H1 (cell line): Measurements from ENCODE around the gene CD248. TPM values are rescaled to one million over a fixed set of nuclear protein-coding genes. Genes with fewer than 3 reads are reported as not detected.

Experiments used
- CTCF ChIA-PET: fragments of 300-600 bp; sonication (Branson Sonifier 250); formaldehyde crosslinking; loops from one replicate; lab custom pipeline; 2021; ENCODE audit not compliant: partially characterized antibody; lab: Charles Lee
- POLR2A ChIA-PET: fragments of 300-600 bp; sonication (Branson Sonifier 250); formaldehyde crosslinking; loops from one replicate; lab custom pipeline; 2021; ENCODE audit warnings: inconsistent platforms; ENCODE audit not compliant: partially characterized antibody; lab: Charles Lee
- DNase-seq, 2 experiments: peaks; one replicate each; pipeline versions ENCODE4 v3.0.0 to v3.0.0-alpha.2; 2010 to 2022; ENCODE audit warnings: low spot score in 2 of 2, low read depth in 1 of 2, mixed read lengths in 1 of 2
- FAIRE-seq: peaks from 2 replicates; lab custom pipeline; 2011; peaks lifted over from hg19 to GRCh38; lab: Jason Lieb, UNC
- H2AFZ ChIP-seq: 2 replicates; pipeline ENCODE4 v1.8.1; 2012; ENCODE audit warnings: low read length, inconsistent platforms
- H2AK5ac ChIP-seq: 2 replicates; pipeline ENCODE4 v1.6.1; 2013; ENCODE audit warnings: low read depth, low read length
- H2BK120ac ChIP-seq: replicated peaks from 2 replicates; pipeline ENCODE3; 2013; ENCODE audit warnings: low read depth, low read length, inconsistent platforms
- H2BK12ac ChIP-seq: 2 replicates; pipeline ENCODE4 v1.6.1; 2013; ENCODE audit warnings: low read depth, low read length
- H2BK15ac ChIP-seq: 2 replicates; pipeline ENCODE4 v1.6.1; 2013; ENCODE audit warnings: low read length
- H2BK20ac ChIP-seq: 2 replicates; pipeline ENCODE4 v1.6.1; 2013; ENCODE audit warnings: low read length
- H2BK5ac ChIP-seq: 2 replicates; pipeline ENCODE4 v1.6.1; 2013; ENCODE audit warnings: low read depth, low read length
- H3K14ac ChIP-seq: 2 replicates; pipeline ENCODE4 v1.6.1; 2013; ENCODE audit warnings: inconsistent platforms; ENCODE audit not compliant: insufficient read length
- H3K18ac ChIP-seq: 2 replicates; pipeline ENCODE4 v1.6.1; 2013; ENCODE audit warnings: low read length; ENCODE audit errors: extremely low read depth
- H3K23ac ChIP-seq: 2 replicates; pipeline ENCODE4 v1.6.1; 2013; ENCODE audit warnings: inconsistent platforms; ENCODE audit not compliant: insufficient read length
- H3K23me2 ChIP-seq: 2 replicates; pipeline ENCODE4 v1.6.1; 2013; ENCODE audit warnings: low read depth, low read length
- H3K27ac ChIP-seq: 2 replicates; pipeline ENCODE4 v1.6.1; 2011; ENCODE audit warnings: low read depth, low read length, inconsistent platforms
- H3K27me3 ChIP-seq, 4 experiments: replicated peaks in 1 of 4; 1 replicate in 1 of 4; 2 replicates in 3 of 4; pipeline versions ENCODE4 v1.6.1 to v1.8.1; 2011 to 2013; ENCODE audit warnings: low read length in 3 of 4, mild to moderate bottlenecking in 3 of 4, inconsistent platforms in 2 of 4, mixed read lengths in 2 of 4, moderate library complexity in 1 of 4; ENCODE audit not compliant: control insufficient read depth in 3 of 4, insufficient read depth in 3 of 4; ENCODE audit errors: extremely low read depth in 1 of 4
- H3K36me3 ChIP-seq, 4 experiments: 2 replicates each; pipeline versions ENCODE4 v1.6.1 to v1.8.1; 2011 to 2013; ENCODE audit warnings: mild to moderate bottlenecking in 4 of 4, low read length in 3 of 4, moderate library complexity in 2 of 4, control low read depth in 1 of 4, inconsistent platforms in 1 of 4; ENCODE audit not compliant: insufficient read depth in 4 of 4, control insufficient read depth in 2 of 4
- H3K4ac ChIP-seq: replicated peaks from 2 replicates; pipeline ENCODE3; 2013; ENCODE audit warnings: low read length, low read depth, mixed read lengths, inconsistent platforms; ENCODE audit not compliant: insufficient read length
- H3K4me1 ChIP-seq, 4 experiments: replicated peaks in 1 of 4; 1 replicate in 1 of 4; 2 replicates in 3 of 4; pipeline versions ENCODE4 v1.6.1 to v1.8.1; 2011 to 2013; ENCODE audit warnings: low read length in 3 of 4, inconsistent platforms in 2 of 4, mixed read lengths in 1 of 4; ENCODE audit not compliant: insufficient read depth in 4 of 4, control insufficient read depth in 3 of 4
- H3K4me2 ChIP-seq, 2 experiments: 2 replicates each; pipeline versions ENCODE4 v1.6.1 to v1.8.1; 2011 to 2013; ENCODE audit warnings: low read depth in 2 of 2, low read length in 2 of 2, control low read depth in 1 of 2, inconsistent platforms in 1 of 2, mild to moderate bottlenecking in 1 of 2; ENCODE audit not compliant: insufficient read depth in 1 of 2
- H3K4me3 ChIP-seq, 4 experiments: fragments of 200-600, 300-600 bp in 1 of 4; sonication (generic), shearing (Covaris generic), sonication (Bioruptor Twin) in 1 of 4; 2 replicates each; pipeline versions ENCODE4 v1.5.1 to v1.8.1; 2011 to 2016; ENCODE audit warnings: low read length in 4 of 4, low read depth in 3 of 4, control low read depth in 2 of 4, inconsistent platforms in 2 of 4, mild to moderate bottlenecking in 2 of 4, mixed read lengths in 1 of 4, moderate library complexity in 1 of 4; ENCODE audit not compliant: insufficient read depth in 2 of 4; ENCODE audit errors: extremely low read depth in 1 of 4
- H3K56ac ChIP-seq: replicated peaks from 2 replicates; pipeline ENCODE3; 2013; ENCODE audit warnings: low read depth, mild to moderate bottlenecking, mixed read lengths, low read length, inconsistent platforms; ENCODE audit not compliant: insufficient read length
- H3K79me1 ChIP-seq: 2 replicates; pipeline ENCODE4 v1.6.1; 2013; ENCODE audit warnings: low read depth, low read length, control low read depth
- H3K79me2 ChIP-seq, 2 experiments: 2 replicates each; pipeline versions ENCODE4 v1.6.1 to v1.8.1; 2012 to 2013; ENCODE audit warnings: low read length in 2 of 2, mild to moderate bottlenecking in 2 of 2, inconsistent platforms in 1 of 2; ENCODE audit not compliant: insufficient read depth in 2 of 2, control insufficient read depth in 1 of 2
- H3K9ac ChIP-seq, 4 experiments: replicated peaks in 1 of 4; 1 replicate in 1 of 4; 2 replicates in 3 of 4; pipeline versions ENCODE4 v1.6.1 to v1.8.1; 2011 to 2013; ENCODE audit warnings: low read depth in 3 of 4, low read length in 3 of 4, control low read depth in 2 of 4, mild to moderate bottlenecking in 2 of 4, moderate library complexity in 2 of 4, inconsistent platforms in 1 of 4; ENCODE audit errors: extremely low read depth in 1 of 4
- H3K9me3 ChIP-seq, 2 experiments: 2 replicates each; pipeline versions ENCODE4 v1.6.1 to v1.8.1; 2012 to 2013; ENCODE audit warnings: mild to moderate bottlenecking in 2 of 2, moderate library complexity in 2 of 2, control low read depth in 1 of 2, inconsistent platforms in 1 of 2, low read depth in 1 of 2, low read length in 1 of 2, mixed read lengths in 1 of 2; ENCODE audit not compliant: insufficient read depth in 2 of 2
- H4K20me1 ChIP-seq, 2 experiments: replicated peaks in 1 of 2; 2 replicates each; pipeline versions ENCODE3 to v1.8.1; 2011 to 2013; ENCODE audit warnings: inconsistent platforms in 2 of 2, low read length in 2 of 2, mild to moderate bottlenecking in 1 of 2; ENCODE audit not compliant: insufficient read depth in 2 of 2, control insufficient read depth in 1 of 2
- H4K5ac ChIP-seq: 2 replicates; pipeline ENCODE4 v1.6.1; 2013; ENCODE audit warnings: low read length, low read depth, mixed read lengths, inconsistent platforms; ENCODE audit not compliant: insufficient read length
- H4K8ac ChIP-seq: 2 replicates; pipeline ENCODE4 v1.8.0; 2013; ENCODE audit warnings: mild to moderate bottlenecking, moderate library complexity, low read length, inconsistent platforms; ENCODE audit not compliant: insufficient read depth; ENCODE audit errors: extremely low read depth
- H4K91ac ChIP-seq: replicated peaks from 2 replicates; pipeline ENCODE3; 2013; ENCODE audit warnings: low read length, mixed read lengths, inconsistent platforms; ENCODE audit not compliant: insufficient read length
- MAX ChIP-seq: IDR thresholded peaks from 2 replicates; pipeline ENCODE4 v1.6.1; 2012; ENCODE audit warnings: inconsistent platforms
- RBBP5 ChIP-seq: IDR thresholded peaks from 2 replicates; pipeline ENCODE4 v1.7.1; 2012; ENCODE audit warnings: low read depth, mild to moderate bottlenecking, inconsistent platforms, low read length, moderate library complexity, borderline replicate concordance
- SIX5 ChIP-seq: IDR thresholded peaks from 2 replicates; pipeline ENCODE4 v1.6.1; 2011; ENCODE audit warnings: mild to moderate bottlenecking, low read depth, low read length
- WGBS, 2 experiments: shearing (Covaris generic) in 1 of 2; methylation state at CpG; one replicate each; pipeline versions ENCODE4 v1.1.6 to v1.1.7; 2013 to 2015; ENCODE audit warnings: low lambda C conversion rate in 2 of 2, mixed read lengths in 2 of 2, inconsistent platforms in 1 of 2, low coverage in 1 of 2, missing lambda C conversion rate in 1 of 2; ENCODE audit not compliant: insufficient replicate concordance in 2 of 2, insufficient coverage in 1 of 2, insufficient read length in 1 of 2; ENCODE audit errors: extremely low coverage in 1 of 2, missing lambda C conversion rate in 1 of 2; 5-methylcytosine and 5-hydroxymethylcytosine counted together
- polyA plus RNA-seq, 7 experiments: library from polyadenylated mRNA; depleted of rRNA in 3 of 7; stranded (reverse) in 5 of 7; unstranded in 2 of 7; fragments of >200 nt in 5 of 7; fragments of 200-250 nt in 2 of 7; gene quantifications; 1 replicate in 5 of 7; 2 replicates in 1 of 7; 4 replicates in 1 of 7; pipeline versions ENCODE4 v1.2.1 to v1.2.3, GENCODE V29; 2011 to 2013; ENCODE audit warnings: missing spikeins in 2 of 7, mixed read lengths in 2 of 7
- total RNA-seq: library from RNA; stranded (reverse); fragmentation: NEBNext Ultra II Directional; extraction: Animal tissue kit (Norgen Biotek cat#: 25700); gene quantifications from 2 replicates; pipeline ENCODE4 v1.2.1, GENCODE V29; 2021

Gene CD248
- total and polyA plus RNA-seq, 2 of the 8 experiments (the other 6 are each of a cell fraction or from before 2014, with no cell fraction given), result 2.7 to 3.9 TPM

DNA sequence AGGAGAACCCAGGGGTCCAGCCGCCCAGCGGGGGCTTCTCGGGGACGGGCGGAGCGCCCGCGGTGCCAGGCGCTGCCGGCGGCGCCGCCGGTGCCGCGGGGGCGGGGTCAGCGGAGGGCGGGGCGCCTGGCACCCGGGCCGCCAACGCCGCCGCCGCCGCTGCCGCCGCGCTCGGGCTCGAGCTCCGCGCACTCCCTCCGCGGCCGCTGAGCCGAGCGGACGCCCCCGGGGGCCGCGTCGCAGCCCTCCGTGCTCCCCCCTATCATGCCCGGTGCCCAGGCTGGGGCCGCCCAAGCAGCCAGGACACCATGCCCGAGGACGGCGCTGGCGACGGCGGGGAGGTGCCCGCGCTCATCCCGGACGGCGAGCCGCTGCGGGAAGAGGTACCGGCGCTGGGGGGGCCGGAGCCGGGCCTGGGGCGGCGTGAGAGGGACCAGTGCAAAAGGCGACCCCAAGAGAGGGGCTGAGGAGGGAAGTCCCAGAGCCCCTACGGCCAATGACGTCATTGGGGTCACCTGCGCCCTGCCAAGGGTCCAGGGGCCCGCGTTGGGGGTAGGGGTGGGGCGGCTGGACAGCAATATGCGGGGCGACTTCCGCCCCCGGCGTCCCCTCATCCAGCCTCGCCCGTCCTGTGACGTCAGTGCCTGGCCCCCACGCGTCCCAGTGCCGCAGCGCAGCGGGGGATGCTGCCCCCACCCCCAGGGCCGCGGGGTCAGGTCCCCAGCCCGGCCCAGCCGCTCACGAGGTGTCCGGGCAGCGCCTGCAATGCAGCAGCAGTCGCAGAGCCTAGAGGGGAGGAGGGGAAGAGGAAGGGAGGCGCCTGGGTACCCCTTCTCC, 24.9 kb downstream of the CD248 start, which contains the start of gene TMEM151A:
TSS of gene TMEM151A (plus strand) at position 189 of the 837 bp plus-strand sequence. CDS start at position 309, 120 bp downstream.
- WGBS, 2 experiments, result 3% methylated on average over 46 of the region's 95 CpGs; no CpG with 5 or more reads in 1 of the 2 experiments
- H3K4ac ChIP-seq, result no peak within 1 kb of the TSS
- H3K27me3 ChIP-seq, result peaks cover 2 to 28% (median 18%) of the 10 kb centered on the region in 4 experiments
- peak within 1 kb of the TSS; percentile 40 to 76 (median 59) for H3K4me3 ChIP-seq
- H3K36me3 ChIP-seq, result no peaks in the 10 kb centered on the region
- peaks cover 0 to 9% of the 10 kb centered on the region in 2 experiments; a peak in 1 of 4 replicates for H3K79me2 ChIP-seq
- peak within 1 kb of the TSS; percentile 87 for H4K91ac ChIP-seq
- DNase-seq (peak in 1 of 2 experiments; percentile 63), FAIRE-seq (no peak)
- no peak within 1 kb of the TSS for H3K14ac ChIP-seq
- H2BK15ac ChIP-seq, result no peak within 1 kb of the TSS; the same call in 1 of the 2 replicates
- no peak within 1 kb of the TSS for H2BK120ac ChIP-seq
- no peaks in the 10 kb centered on the region for H3K9me3 ChIP-seq
- H4K5ac ChIP-seq, result no peak within 1 kb of the TSS
- H4K20me1 ChIP-seq, result peaks cover 4 to 7% of the 10 kb centered on the region in 2 experiments
- H3K56ac ChIP-seq, result no peak within 1 kb of the TSS
- H2AFZ ChIP-seq, result no peak within 1 kb of the TSS
- H2BK12ac ChIP-seq, result peak within 1 kb of the TSS; percentile 72; the same call in 1 of the 2 replicates
- peaks cover 12% of the 10 kb centered on the region; the same call in 1 of the 2 replicates for H3K23me2 ChIP-seq
- peak within 1 kb of the TSS; percentile 43 to 80 for H3K4me2 ChIP-seq
- no peak within 1 kb of the TSS; the same call in 1 of the 2 replicates for H2BK5ac ChIP-seq
- H3K4me1 ChIP-seq, result peaks cover 0 to 22% (median 6%) of the 10 kb centered on the region in 4 experiments; a peak in 5 of 7 replicates
- H3K9ac ChIP-seq, result peak within 1 kb of the TSS in 1 of 4 experiments; percentile 14; a peak in 1 of 7 replicates
- peaks cover 3% of the 10 kb centered on the region; the same call in 1 of the 2 replicates for H3K79me1 ChIP-seq
- peak within 1 kb of the TSS; percentile 37 for H4K8ac ChIP-seq
- H3K23ac ChIP-seq, result no peak within 1 kb of the TSS
- H3K27ac ChIP-seq, result no peak within 1 kb of the TSS
- CTCF ChIA-PET, result interaction anchor here (0.6 to 6.9 kb wide), 5 partner anchors 9 to 1025 kb away, joined by 3 to 57 read pairs (median 6); no protein-coding TSS in a partner anchor
- H3K18ac ChIP-seq, result no peak within 1 kb of the TSS; the same call in 1 of the 2 replicates
- H2AK5ac ChIP-seq, result no peak within 1 kb of the TSS
- POLR2A ChIA-PET, result interaction anchor here (0.6 to 4.5 kb wide), 9 partner anchors 9 to 79 kb away, joined by 3 to 29 read pairs (median 4); no protein-coding TSS in a partner anchor
- H2BK20ac ChIP-seq, result no peak within 1 kb of the TSS
- no peak for TF ChIP-seq SIX5
- no peak for TF ChIP-seq MAX
- no peak for TF ChIP-seq RBBP5
